K562 (cell line): Measurements from ENCODE around the gene SBK3. TPM values are rescaled to one million over a fixed set of nuclear protein-coding genes. Genes with fewer than 3 reads are reported as not detected.

Experiments
- FOXA3 ChIP-seq, 2 experiments: fragments of 450-650 bp in 1 of 2; sonication (generic) in 1 of 2; formaldehyde crosslinking; IDR thresholded peaks in 1 of 2; conservative IDR thresholded peaks in 1 of 2; 2 replicates each; pipeline versions ENCODE4 v1.4.0 to v1.8.0; 2020 to 2022; ENCODE audit warnings: mild to moderate bottlenecking in 2 of 2, missing genetic modification reagents in 1 of 2
- JUND ChIP-seq, 2 experiments: IDR thresholded peaks; 2 replicates in 1 of 2; 3 replicates in 1 of 2; pipeline ENCODE4 v1.6.1; 2011; ENCODE audit warnings: borderline replicate concordance in 2 of 2, low read depth in 2 of 2, low read length in 2 of 2, improper control_type of control experiment in 1 of 2, missing biosample characterization in 1 of 2, missing genetic modification characterization in 1 of 2, missing genetic modification reagents in 1 of 2
- NFXL1 ChIP-seq: fragments of 450-650 bp; formaldehyde crosslinking; IDR thresholded peaks from 2 replicates; pipeline ENCODE4 v1.4.0; 2021; ENCODE audit warnings: mild to moderate bottlenecking
- XRCC3 ChIP-seq: fragments of 450-650 bp; IDR thresholded peaks from 2 replicates; pipeline ENCODE4 v1.6.1; 2017; ENCODE audit warnings: mild to moderate bottlenecking, moderate library complexity
- ZNF134 ChIP-seq: fragments of 250-450 bp; sonication (Bioruptor Pico); conservative IDR thresholded peaks from 2 replicates; pipeline ENCODE4 v1.4.0; 2020
- polyA plus RNA-seq, 8 experiments: library from polyadenylated mRNA; depleted of rRNA in 4 of 8; stranded (reverse) in 5 of 8; unstranded in 3 of 8; fragments of >200 nt; fragmentation: Nextera tagmentation in 2 of 8; fragmentation: Illumina TruSeq in 1 of 8; extraction: Ambion mirVana in 2 of 8; extraction: Trizol in 1 of 8; gene quantifications; 2 replicates each; pipeline versions ENCODE4 v1.2.1 to v1.2.3, GENCODE V29; 2011 to 2014; ENCODE audit warnings: inconsistent platforms in 1 of 8, missing spikeins in 1 of 8
- total RNA-seq, 7 experiments: library from RNA; depleted of rRNA in 6 of 7; stranded (reverse); fragments of >200 nt in 6 of 7; fragmentation: Illumina TruSeq in 2 of 7; extraction: Trizol in 2 of 7; gene quantifications; 2 replicates each; pipeline versions ENCODE4 v1.2.1 to v1.2.3, GENCODE V29; 2011 to 2021; ENCODE audit warnings: low replicate concordance in 1 of 7
- TF ChIP-seq, protein P1 (sequence below): sonication (generic); formaldehyde crosslinking; IDR thresholded peaks from 2 replicates; pipeline ENCODE4 v1.8.0; 2022; ENCODE audit warnings: mild to moderate bottlenecking, missing genetic modification reagents

Gene SBK3
- total and polyA plus RNA-seq, 9 of the 15 experiments (the other 6 are each of a cell fraction or from before 2014, with no cell fraction given) = 0.11 to 0.43 (median 0.13) TPM; not detected in 6

DNA sequence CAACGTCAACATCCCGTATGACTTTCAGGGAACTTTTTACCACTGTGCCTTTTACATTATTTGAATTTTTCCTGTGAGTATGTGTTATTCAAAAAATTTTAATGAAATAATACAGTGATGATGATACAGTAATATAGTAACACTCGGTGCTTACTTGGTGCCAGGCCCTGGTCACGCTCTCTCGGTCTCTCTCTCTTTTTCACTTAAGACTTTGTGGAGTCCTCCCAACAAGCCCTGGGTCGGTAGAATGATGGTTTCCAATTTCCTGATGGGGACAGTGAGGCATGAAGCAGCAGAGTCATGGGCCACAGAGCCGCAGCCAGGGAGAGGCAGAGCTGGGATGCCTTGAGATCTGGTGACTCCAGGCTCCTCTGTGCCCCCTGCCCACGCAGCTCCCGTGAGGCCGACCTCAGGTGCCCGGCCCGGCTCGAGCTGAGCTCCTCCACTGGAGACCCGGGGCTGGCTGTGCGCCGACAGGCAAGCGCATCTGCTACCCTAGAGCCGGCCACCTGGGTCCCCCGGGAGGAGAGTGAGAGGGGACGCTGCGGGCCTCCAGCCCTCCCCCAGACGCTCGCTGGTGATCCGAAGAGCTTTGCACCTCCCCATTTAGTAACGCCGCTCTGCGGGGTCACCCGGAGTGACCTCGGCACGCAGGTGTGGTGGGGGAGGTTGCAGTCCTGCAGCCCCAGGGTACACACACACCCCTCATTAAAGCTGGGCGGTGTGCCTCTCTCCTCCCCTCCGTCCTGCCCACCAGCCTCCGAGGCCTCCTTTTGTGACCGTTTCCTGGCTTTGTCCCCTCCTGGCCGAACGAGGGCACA lies 4.4 kb upstream of the SBK3 start (continued):
- TF ChIP-seq, protein P1, sequence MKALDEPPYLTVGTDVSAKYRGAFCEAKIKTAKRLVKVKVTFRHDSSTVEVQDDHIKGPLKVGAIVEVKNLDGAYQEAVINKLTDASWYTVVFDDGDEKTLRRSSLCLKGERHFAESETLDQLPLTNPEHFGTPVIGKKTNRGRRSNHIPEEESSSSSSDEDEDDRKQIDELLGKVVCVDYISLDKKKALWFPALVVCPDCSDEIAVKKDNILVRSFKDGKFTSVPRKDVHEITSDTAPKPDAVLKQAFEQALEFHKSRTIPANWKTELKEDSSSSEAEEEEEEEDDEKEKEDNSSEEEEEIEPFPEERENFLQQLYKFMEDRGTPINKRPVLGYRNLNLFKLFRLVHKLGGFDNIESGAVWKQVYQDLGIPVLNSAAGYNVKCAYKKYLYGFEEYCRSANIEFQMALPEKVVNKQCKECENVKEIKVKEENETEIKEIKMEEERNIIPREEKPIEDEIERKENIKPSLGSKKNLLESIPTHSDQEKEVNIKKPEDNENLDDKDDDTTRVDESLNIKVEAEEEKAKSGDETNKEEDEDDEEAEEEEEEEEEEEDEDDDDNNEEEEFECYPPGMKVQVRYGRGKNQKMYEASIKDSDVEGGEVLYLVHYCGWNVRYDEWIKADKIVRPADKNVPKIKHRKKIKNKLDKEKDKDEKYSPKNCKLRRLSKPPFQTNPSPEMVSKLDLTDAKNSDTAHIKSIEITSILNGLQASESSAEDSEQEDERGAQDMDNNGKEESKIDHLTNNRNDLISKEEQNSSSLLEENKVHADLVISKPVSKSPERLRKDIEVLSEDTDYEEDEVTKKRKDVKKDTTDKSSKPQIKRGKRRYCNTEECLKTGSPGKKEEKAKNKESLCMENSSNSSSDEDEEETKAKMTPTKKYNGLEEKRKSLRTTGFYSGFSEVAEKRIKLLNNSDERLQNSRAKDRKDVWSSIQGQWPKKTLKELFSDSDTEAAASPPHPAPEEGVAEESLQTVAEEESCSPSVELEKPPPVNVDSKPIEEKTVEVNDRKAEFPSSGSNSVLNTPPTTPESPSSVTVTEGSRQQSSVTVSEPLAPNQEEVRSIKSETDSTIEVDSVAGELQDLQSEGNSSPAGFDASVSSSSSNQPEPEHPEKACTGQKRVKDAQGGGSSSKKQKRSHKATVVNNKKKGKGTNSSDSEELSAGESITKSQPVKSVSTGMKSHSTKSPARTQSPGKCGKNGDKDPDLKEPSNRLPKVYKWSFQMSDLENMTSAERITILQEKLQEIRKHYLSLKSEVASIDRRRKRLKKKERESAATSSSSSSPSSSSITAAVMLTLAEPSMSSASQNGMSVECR = 0 out of 2 replicates have a peak, but pooled peaks have one; percentile 23
- TF ChIP-seq NFXL1 (no peak), XRCC3 (no peak), ZNF134 (CRISPR knock-in tag) (no peak), FOXA3 (CRISPR knock-in tag; conservative IDR thresholded peaks at IDR 0.05 in 1 of 2, IDR thresholded peaks at IDR 0.05 in 1 of 2) (peak; percentile 53 to 92; a peak in 3 of 4 replicates), JUND (IDR thresholded peaks at IDR 0.05; ENCODE audit: borderline replicate concordance, low read depth, low read length) (peak; percentile 47; the same call in 1 of the 2 replicates), JUND (tag; IDR thresholded peaks at IDR 0.05; ENCODE audit: borderline replicate concordance, low read depth, low read length) (no peak)
